GM12878 (cell line): ENCODE results near the gene FAM161A. TPM values are rescaled to one million over a fixed set of nuclear protein-coding genes. Genes with fewer than 3 reads are reported as not detected.

ENCODE experiments used
- ATAC-seq: fragments of 200-7000 bp; cut with Tn5 transposase; 3 replicates; pipeline ENCODE4 v1.9.1; 2020; ENCODE audit warnings: mild to moderate bottlenecking, moderate library complexity
- BruUV-seq: library from RNA; stranded (reverse); fragments of 400-500 nt; replicated peaks from 2 replicates; lab custom pipeline; 2021; lab: Mats Ljungman, UMichigan
- CTCF ChIA-PET: fragments of 300-600 bp; sonication (Branson Sonifier 250); formaldehyde crosslinking; extraction: SDS; loops from one replicate; lab custom pipeline; 2021; ENCODE audit warnings: inconsistent platforms; lab: Yijun Ruan, JAX
- POLR2A ChIA-PET: fragments of 350-600 bp; formaldehyde crosslinking; extraction: SDS; loops from one replicate; lab custom pipeline; 2021; ENCODE audit warnings: inconsistent platforms; lab: Charles Lee
- RAD21 ChIA-PET: fragments of 300-600 bp; sonication (Branson Sonifier 250); formaldehyde crosslinking; loops from one replicate; lab custom pipeline; 2023; ENCODE audit warnings: antibody characterized with exemption; ENCODE audit not compliant: unreplicated experiment; lab: Charles Lee
- SMC1A ChIA-PET: fragments of 300-600 bp; sonication (Branson Sonifier 250); formaldehyde crosslinking; loops from one replicate; lab custom pipeline; 2023; ENCODE audit not compliant: unreplicated experiment, uncharacterized antibody; lab: Charles Lee
- DNase-seq: peaks from one replicate; pipeline ENCODE4 v3.0.0-alpha.2; 2011; ENCODE audit warnings: low read depth, low spot score
- FAIRE-seq: peaks from 3 replicates; lab custom pipeline; 2011; peaks lifted over from hg19 to GRCh38; lab: Jason Lieb, UNC
- H2AFZ ChIP-seq: 2 replicates; pipeline ENCODE4 v1.6.0; 2011; ENCODE audit warnings: low read depth, low read length, control low read depth; ENCODE audit not compliant: control insufficient read depth
- H3K27ac ChIP-seq: 2 replicates; pipeline ENCODE4 v1.5.1; 2011; ENCODE audit warnings: control low read depth; ENCODE audit not compliant: control insufficient read depth, insufficient read depth
- H3K27me3 ChIP-seq, 2 experiments: replicated peaks in 1 of 2; 2 replicates each; pipeline versions ENCODE4 v1.6.0 to v1.6.1; 2011; ENCODE audit warnings: low read length in 1 of 2; ENCODE audit not compliant: control insufficient read depth in 2 of 2, insufficient read depth in 2 of 2
- H3K36me3 ChIP-seq, 2 experiments: 2 replicates each; pipeline ENCODE4 v1.5.1; 2011; ENCODE audit warnings: low read length in 1 of 2; ENCODE audit not compliant: control insufficient read depth in 2 of 2, insufficient read depth in 2 of 2
- H3K4me1 ChIP-seq: 2 replicates; pipeline ENCODE4 v1.6.1; 2011; ENCODE audit warnings: mild to moderate bottlenecking, low read length, moderate library complexity, mixed read lengths; ENCODE audit not compliant: control insufficient read depth, insufficient read depth
- H3K4me2 ChIP-seq: 2 replicates; pipeline ENCODE4 v1.6.0; 2011; ENCODE audit warnings: control low read depth; ENCODE audit not compliant: control insufficient read depth, insufficient read depth
- H3K4me3 ChIP-seq: fragments of 200-600 bp; sonication (generic); 2 replicates; pipeline ENCODE4 v1.5.1; 2016
- H3K79me2 ChIP-seq: 2 replicates; pipeline ENCODE4 v1.6.0; 2011; ENCODE audit warnings: low read length; ENCODE audit not compliant: control insufficient read depth, insufficient read depth
- H3K9ac ChIP-seq: 2 replicates; pipeline ENCODE4 v1.8.0; 2011; ENCODE audit warnings: low read length, control low read depth, mixed read lengths; ENCODE audit not compliant: control insufficient read depth, insufficient read depth
- H3K9me3 ChIP-seq: replicated peaks from 3 replicates; pipeline ENCODE4 v1.5.1; 2011; ENCODE audit warnings: mild to moderate bottlenecking, low read length; ENCODE audit not compliant: control insufficient read depth, insufficient read depth
- H4K20me1 ChIP-seq: 2 replicates; pipeline ENCODE4 v1.6.0; 2011; ENCODE audit not compliant: control insufficient read depth, insufficient read depth
- BACH1 ChIP-seq: fragments of 450-650 bp; IDR thresholded peaks from 2 replicates; pipeline ENCODE4 v1.6.1; 2017; ENCODE audit warnings: mild to moderate bottlenecking, borderline replicate concordance
- BHLHE40 ChIP-seq, 2 experiments: fragments of 450-650 bp in 1 of 2; IDR thresholded peaks; 2 replicates each; pipeline ENCODE4 v1.6.1; 2011 to 2017; ENCODE audit warnings: low read depth in 2 of 2, borderline replicate concordance in 1 of 2, improper control_type of control experiment in 1 of 2, low read length in 1 of 2, mild to moderate bottlenecking in 1 of 2
- KDM1A ChIP-seq: fragments of 200-600 bp; sonication (generic); IDR thresholded peaks from 2 replicates; pipeline ENCODE4 v1.6.1; 2016; ENCODE audit warnings: borderline replicate concordance
- RAD21 ChIP-seq: IDR thresholded peaks from 2 replicates; pipeline ENCODE4 v1.6.1; 2011; ENCODE audit warnings: mild to moderate bottlenecking, low read depth, low read length, moderate library complexity; ENCODE audit not compliant: insufficient read depth
- SMC3 ChIP-seq: IDR thresholded peaks from 2 replicates; pipeline ENCODE4 v1.6.1; 2011; ENCODE audit warnings: low read length, improper control_type of control experiment, borderline replicate concordance
- WRNIP1 ChIP-seq: IDR thresholded peaks from 2 replicates; pipeline ENCODE4 v1.6.1; 2011; ENCODE audit warnings: low read depth, low read length, improper control_type of control experiment, borderline replicate concordance
- WGBS: methylation state at CpG from one replicate; pipeline ENCODE4 v1.1.6; 2016; ENCODE audit warnings: low lambda C conversion rate; ENCODE audit not compliant: insufficient replicate concordance, insufficient coverage; ENCODE audit errors: missing lambda C conversion rate; 5-methylcytosine and 5-hydroxymethylcytosine counted together
- in situ Hi-C: fragments of 300-500 bp; cut with MboI; formaldehyde crosslinking; loops from 9 replicates; pipeline ENCODE4 v1.14.3; 2018; ENCODE audit warnings: mixed read lengths
- intact Hi-C: fragments of 100-400 bp; cut with micrococcal nuclease; formaldehyde crosslinking; loops from one replicate; pipeline ENCODE4 v1.14.2; 2022; ENCODE audit not compliant: unreplicated experiment
- polyA plus RNA-seq, 11 experiments: library from polyadenylated mRNA; depleted of rRNA in 4 of 11; unstranded in 6 of 11; stranded (reverse) in 5 of 11; fragments of >200 nt; fragmentation: Nextera tagmentation in 4 of 11; fragmentation: Illumina TruSeq in 1 of 11; extraction: Ambion mirVana in 4 of 11; extraction: Trizol in 1 of 11; gene quantifications; 1 replicate in 1 of 11; 2 replicates in 10 of 11; pipeline versions ENCODE4 v1.2.1 to v1.2.3, GENCODE V29; 2011 to 2016; ENCODE audit warnings: inconsistent platforms in 2 of 11, missing spikeins in 2 of 11, low read depth in 1 of 11
- total RNA-seq, 4 experiments: library from RNA; depleted of rRNA in 3 of 4; stranded (reverse); fragments of >200 nt in 3 of 4; fragmentation: Illumina TruSeq in 1 of 4; extraction: Trizol in 1 of 4; gene quantifications; 2 replicates each; pipeline versions ENCODE4 v1.2.1 to v1.2.3, GENCODE V29; 2013 to 2021
- TF ChIP-seq, protein P1 (sequence below), 3 experiments: IDR thresholded peaks in 2 of 3; conservative IDR thresholded peaks in 1 of 3; 2 replicates each; pipeline ENCODE4 v1.5.1; 2011; ENCODE audit warnings: low read depth in 3 of 3, low read length in 3 of 3, mild to moderate bottlenecking in 3 of 3, control low read depth in 2 of 3, moderate library complexity in 2 of 3, inconsistent platforms in 1 of 3, mixed read lengths in 1 of 3; ENCODE audit not compliant: control insufficient read depth in 2 of 3, insufficient read depth in 1 of 3; ENCODE audit errors: extremely low read depth in 1 of 3

FAM161A gene
- total and polyA plus RNA-seq, 10 of the 15 experiments (the other 5 are each of a cell fraction or from before 2014, with no cell fraction given): 2.2 to 12.2 (median 8.9) TPM

DNA sequence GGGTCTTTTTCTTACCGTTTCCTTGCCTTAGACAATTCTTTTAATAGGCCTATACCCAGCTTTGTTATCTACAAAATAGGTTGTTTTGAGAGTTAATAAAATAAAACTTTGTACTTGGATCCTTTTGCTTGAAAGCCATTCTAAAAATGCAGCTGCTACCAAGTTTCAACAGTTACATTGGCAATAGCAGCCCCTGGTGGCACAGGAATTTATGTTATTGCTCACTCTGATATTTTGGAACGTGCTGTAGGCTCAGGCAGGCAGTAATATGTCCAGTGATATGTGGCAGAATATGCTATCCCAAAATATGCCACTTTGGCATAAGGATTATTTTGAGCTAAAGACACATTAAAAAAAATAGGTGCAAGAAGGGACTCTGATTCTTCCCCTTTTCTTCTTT lies 45.0 kb upstream of the FAM161A start:
- no TSS peak for BruUV-seq
- POLR2A ChIA-PET: interaction anchor here (1.0 kb wide), 1 partner anchor 898 kb away, joined by 3 read pairs; no protein-coding TSS in a partner anchor
- no peak for FAIRE-seq

More for the DNA sequence above, 45.0 kb upstream of the FAM161A start:
- Histone ChIP-seq H3K27me3 (no peaks in the 10 kb centered on the region), H4K20me1 (no peaks in the 10 kb centered on the region), H3K9ac (no peak overlapping the region), H3K4me1 (no peaks in the 10 kb centered on the region), H3K27ac (no peak overlapping the region), H3K36me3 (no peaks in the 10 kb centered on the region), H2AFZ (no peak overlapping the region), H3K4me3 (no peak overlapping the region), H3K4me2 (no peak overlapping the region), H3K9me3 (no peaks in the 10 kb centered on the region), H3K79me2 (no peaks in the 10 kb centered on the region)
- 39% methylated on average over 2 of the region's 2 CpGs for WGBS
- TF ChIP-seq RAD21: peak; percentile 71
- no peak for TF ChIP-seq BACH1
- TF ChIP-seq BHLHE40 (IDR thresholded peaks at IDR 0.05; ENCODE audit: borderline replicate concordance in 1 of 2, low read depth in 2 of 2, low read length in 1 of 2): peak in 1 of 2 experiments; percentile 28; a peak in 1 of 4 replicates
- TF ChIP-seq WRNIP1: no peak
- TF ChIP-seq, protein P1, sequence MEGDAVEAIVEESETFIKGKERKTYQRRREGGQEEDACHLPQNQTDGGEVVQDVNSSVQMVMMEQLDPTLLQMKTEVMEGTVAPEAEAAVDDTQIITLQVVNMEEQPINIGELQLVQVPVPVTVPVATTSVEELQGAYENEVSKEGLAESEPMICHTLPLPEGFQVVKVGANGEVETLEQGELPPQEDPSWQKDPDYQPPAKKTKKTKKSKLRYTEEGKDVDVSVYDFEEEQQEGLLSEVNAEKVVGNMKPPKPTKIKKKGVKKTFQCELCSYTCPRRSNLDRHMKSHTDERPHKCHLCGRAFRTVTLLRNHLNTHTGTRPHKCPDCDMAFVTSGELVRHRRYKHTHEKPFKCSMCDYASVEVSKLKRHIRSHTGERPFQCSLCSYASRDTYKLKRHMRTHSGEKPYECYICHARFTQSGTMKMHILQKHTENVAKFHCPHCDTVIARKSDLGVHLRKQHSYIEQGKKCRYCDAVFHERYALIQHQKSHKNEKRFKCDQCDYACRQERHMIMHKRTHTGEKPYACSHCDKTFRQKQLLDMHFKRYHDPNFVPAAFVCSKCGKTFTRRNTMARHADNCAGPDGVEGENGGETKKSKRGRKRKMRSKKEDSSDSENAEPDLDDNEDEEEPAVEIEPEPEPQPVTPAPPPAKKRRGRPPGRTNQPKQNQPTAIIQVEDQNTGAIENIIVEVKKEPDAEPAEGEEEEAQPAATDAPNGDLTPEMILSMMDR (IDR thresholded peaks at IDR 0.05 in 2 of 3, conservative IDR thresholded peaks at IDR 0.05 in 1 of 3; ENCODE audit: control insufficient read depth in 2 of 3, extremely low read depth in 1 of 3, insufficient read depth in 1 of 3, low read depth in 3 of 3, low read length in 3 of 3): peak; percentile 66 to 75 (median 67)
- peak; percentile 49; the same call in 1 of the 2 replicates for TF ChIP-seq SMC3
- TF ChIP-seq KDM1A: no peak
- ChIA-PET SMC1A (interaction anchor here (0.9 to 1.8 kb wide), 2 partner anchors 22 to 228 kb away, joined by 3 to 6 read pairs; no protein-coding TSS in a partner anchor), CTCF (interaction anchor here (0.7 to 2.3 kb wide), 6 partner anchors 20 to 1191 kb away, joined by 3 to 7 read pairs (median 4); no protein-coding TSS in a partner anchor), RAD21 (interaction anchor here (0.6 to 1.2 kb wide), 4 partner anchors 14 to 1115 kb away, joined by 3 read pairs; no protein-coding TSS in a partner anchor)
- in situ Hi-C loops: no loop called here
- DNase-seq (no peak), ATAC-seq (peak; percentile 84)
- intact Hi-C loops: no loop called here
